ENCODE data around the gene CALR3.

DNA sequence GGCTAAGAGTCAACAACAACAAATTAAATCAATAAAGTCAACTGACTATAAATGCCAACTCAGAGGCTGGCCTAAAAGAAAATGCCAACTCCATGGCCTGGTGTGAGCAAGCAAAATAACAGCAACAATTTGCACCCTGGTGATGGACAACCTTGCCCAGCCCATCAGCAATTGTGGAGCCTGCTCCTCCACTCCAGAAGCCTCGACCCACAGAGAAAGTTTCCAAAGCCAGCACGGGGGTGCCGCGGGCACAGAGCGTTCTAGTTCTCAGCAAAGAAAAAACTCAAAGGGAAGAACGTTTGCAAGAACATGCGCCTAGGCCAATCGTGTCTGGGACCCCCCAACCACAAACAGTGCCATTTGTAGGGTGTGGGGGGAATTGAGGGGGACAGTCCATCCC lies 35.5 kb downstream of the CALR3 start:
- TF ChIP-seq, protein P1, sequence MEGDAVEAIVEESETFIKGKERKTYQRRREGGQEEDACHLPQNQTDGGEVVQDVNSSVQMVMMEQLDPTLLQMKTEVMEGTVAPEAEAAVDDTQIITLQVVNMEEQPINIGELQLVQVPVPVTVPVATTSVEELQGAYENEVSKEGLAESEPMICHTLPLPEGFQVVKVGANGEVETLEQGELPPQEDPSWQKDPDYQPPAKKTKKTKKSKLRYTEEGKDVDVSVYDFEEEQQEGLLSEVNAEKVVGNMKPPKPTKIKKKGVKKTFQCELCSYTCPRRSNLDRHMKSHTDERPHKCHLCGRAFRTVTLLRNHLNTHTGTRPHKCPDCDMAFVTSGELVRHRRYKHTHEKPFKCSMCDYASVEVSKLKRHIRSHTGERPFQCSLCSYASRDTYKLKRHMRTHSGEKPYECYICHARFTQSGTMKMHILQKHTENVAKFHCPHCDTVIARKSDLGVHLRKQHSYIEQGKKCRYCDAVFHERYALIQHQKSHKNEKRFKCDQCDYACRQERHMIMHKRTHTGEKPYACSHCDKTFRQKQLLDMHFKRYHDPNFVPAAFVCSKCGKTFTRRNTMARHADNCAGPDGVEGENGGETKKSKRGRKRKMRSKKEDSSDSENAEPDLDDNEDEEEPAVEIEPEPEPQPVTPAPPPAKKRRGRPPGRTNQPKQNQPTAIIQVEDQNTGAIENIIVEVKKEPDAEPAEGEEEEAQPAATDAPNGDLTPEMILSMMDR (IDR thresholded peaks at IDR 0.05), result no peak
- TF ChIP-seq POLR2AphosphoS5 (IDR thresholded peaks at IDR 0.05) (no peak), POLR2A (IDR thresholded peaks at IDR 0.05) (no peak), EP300 (IDR thresholded peaks at IDR 0.05) (no peak)
